HG03135 (cell line): Measurements from ENCODE around the gene UNK.

ENCODE experiments used
- ATAC-seq: cut with Tn5 transposase; IDR thresholded peaks from one replicate; pipeline ENCODE4 v1.9.1; 2021; ENCODE audit warnings: mild to moderate bottlenecking, moderate library complexity; ENCODE audit not compliant: unreplicated experiment

Gene UNK, protein sequence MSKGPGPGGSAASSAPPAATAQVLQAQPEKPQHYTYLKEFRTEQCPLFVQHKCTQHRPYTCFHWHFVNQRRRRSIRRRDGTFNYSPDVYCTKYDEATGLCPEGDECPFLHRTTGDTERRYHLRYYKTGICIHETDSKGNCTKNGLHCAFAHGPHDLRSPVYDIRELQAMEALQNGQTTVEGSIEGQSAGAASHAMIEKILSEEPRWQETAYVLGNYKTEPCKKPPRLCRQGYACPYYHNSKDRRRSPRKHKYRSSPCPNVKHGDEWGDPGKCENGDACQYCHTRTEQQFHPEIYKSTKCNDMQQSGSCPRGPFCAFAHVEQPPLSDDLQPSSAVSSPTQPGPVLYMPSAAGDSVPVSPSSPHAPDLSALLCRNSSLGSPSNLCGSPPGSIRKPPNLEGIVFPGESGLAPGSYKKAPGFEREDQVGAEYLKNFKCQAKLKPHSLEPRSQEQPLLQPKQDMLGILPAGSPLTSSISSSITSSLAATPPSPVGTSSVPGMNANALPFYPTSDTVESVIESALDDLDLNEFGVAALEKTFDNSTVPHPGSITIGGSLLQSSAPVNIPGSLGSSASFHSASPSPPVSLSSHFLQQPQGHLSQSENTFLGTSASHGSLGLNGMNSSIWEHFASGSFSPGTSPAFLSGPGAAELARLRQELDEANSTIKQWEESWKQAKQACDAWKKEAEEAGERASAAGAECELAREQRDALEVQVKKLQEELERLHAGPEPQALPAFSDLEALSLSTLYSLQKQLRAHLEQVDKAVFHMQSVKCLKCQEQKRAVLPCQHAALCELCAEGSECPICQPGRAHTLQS

DNA sequence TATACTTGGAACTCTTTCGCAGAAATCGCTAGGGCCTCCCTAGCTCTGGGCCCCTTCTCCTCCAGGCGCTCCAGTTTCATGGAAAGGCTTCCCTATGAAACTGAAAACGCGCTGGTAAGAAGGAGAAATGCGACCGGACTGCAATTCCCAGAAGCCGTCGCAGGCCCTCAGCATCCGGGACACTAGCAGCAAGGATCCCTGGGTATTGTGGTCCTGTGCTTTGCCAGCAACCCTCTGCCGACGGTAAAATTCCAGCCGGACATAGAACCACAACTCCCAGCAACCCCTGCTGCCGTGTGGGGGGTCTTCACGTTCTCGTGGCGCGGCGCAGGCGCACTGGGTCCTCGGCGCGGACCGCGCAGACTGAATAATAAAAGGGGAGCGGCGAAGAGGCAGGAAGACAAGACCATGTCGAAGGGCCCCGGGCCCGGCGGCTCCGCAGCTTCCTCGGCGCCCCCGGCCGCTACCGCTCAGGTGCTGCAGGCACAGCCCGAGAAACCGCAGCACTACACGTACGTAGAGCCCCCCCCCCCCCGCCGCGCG lies at the start of gene UNK:
TSS of gene UNK (plus strand) at position 334 of the 543 bp plus-strand sequence. CDS start at position 409, 75 bp downstream.
- ATAC-seq, result peak; percentile 59

DNA sequence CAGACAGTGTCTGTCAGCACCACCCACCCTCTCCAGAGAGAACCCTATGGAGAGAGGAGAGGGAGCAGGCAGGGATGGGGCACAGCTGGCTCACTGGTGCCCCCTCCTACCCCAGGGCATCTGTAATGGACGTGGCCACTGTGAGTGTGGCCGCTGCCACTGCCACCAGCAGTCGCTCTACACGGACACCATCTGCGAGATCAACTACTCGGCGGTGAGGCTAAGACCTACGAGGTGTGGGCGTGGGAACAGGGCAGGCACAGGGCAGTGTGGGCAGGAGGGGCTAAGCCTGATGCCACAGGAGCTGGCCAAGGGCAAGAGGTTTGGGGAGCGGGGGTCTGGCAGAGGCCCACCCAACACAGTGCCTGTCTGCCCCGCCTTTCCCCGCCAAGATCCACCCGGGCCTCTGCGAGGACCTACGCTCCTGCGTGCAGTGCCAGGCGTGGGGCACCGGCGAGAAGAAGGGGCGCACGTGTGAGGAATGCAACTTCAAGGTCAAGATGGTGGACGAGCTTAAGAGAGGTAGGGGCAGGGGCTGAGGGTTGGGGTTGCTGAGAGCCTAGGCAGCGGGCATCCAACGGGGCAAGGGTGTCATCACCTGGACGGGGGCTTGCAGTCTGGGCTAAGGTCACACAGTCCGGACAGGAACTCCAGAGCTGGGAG lies 48.3 kb upstream of the UNK start:
- ATAC-seq, result no peak

DNA sequence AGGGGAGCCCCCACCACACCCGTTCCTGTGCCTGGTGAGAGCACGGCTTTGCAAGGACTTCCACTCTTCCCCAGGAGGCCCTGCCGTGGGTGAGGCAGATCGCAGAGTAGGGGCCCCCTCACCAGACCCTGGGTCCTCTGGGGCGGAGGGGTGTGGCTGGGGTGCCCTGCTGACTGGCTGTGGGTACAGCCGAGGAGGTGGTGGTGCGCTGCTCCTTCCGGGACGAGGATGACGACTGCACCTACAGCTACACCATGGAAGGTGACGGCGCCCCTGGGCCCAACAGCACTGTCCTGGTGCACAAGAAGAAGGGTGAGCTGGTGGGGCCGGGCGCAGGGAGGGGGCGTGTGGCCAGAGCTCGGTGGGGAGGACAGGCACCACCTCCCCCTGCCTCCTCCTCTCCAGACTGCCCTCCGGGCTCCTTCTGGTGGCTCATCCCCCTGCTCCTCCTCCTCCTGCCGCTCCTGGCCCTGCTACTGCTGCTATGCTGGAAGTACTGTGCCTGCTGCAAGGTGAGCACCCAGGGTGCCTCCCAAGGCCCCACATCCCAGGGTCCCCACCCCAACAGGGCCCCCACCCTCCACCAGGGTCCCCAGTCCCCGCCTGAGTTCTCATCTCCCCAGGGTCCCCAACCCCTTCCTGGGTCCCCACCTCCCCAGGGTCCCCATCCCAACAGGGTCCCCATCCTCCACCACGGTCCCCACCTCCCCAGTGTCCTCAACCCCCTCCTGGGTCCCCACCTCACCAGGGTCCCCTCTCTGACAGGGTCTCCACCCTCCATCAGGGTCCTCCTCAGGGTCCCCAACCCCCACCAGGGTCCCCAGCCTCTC lies 47.3 kb upstream of the UNK start:
- ATAC-seq, result no peak

DNA sequence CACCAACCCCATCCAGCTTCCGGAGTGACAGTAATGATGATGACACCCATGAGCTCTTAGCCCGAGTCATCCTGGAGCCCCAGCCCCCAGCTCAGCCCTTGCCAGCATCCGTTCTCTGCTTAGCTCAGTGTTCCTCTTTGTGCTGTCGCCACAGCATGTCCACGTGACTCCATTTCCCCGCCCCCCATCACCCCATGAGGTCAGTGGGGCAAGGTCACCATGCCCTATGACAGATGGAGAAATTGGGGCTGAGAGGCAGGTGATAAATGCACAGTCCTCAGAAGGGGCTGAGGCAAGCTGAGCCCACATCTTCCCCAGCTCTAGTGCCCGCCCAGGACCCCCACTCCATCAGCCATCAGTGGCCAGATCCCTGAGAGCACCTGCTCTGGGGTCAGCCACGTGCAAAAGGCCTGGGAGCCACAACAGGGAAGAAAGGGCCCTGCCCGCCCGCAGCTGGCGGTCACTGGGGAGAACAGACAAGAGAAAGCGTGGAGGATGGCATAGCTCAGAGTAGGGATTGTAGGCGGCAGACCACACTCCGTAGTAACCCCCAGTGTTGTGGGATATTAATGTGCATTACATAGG lies 46.3 kb upstream of the UNK start:
- no peak for ATAC-seq

DNA sequence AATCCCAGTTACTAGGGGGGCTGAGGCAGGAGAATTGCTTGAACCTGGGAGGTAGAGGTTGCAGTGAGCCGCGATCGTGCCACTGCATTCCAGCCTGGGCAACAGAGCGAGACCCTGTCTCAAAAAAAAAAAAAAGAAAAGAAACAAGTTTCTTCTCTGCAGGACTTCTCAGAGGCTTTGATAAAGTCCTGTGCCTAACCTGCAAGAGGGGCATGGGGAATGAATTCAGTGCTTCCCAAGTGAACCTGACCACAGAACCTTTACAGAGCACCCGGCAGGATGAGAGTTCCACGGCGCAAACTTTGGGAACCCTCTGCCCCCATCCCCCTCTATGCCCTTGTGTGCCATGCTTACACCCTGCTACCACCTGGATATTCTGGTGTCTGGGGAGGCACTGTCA lies 45.4 kb upstream of the UNK start:
- ATAC-seq, result no peak

DNA sequence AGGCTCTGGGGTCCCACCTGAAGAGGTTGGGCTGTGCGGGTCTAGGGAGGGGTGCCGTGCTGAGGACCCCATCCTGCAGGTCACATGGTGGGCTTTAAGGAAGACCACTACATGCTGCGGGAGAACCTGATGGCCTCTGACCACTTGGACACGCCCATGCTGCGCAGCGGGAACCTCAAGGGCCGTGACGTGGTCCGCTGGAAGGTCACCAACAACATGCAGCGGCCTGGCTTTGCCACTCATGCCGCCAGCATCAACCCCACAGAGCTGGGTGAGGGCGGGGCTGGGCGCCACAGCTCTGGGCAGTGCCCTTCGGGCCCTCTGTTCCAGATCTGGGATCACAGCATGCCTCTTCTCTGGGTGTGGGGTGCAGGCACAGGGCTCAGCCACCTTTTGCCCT lies 44.8 kb upstream of the UNK start:
- ATAC-seq, result no peak

DNA sequence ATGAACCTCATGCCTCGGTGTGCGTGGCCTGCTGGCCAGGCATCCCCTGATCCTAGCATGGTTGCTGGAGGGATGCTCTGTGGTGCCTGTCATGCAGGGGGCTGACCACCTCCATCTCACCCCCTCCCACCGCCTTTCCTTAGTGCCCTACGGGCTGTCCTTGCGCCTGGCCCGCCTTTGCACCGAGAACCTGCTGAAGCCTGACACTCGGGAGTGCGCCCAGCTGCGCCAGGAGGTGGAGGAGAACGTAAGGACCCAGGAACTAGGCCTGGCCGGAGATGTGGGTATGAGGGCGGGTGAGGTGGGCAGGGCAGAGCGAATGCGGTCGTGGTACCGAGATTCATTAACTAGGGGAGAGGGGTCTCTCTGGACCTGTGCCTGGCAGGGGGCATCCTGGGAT lies 44.4 kb upstream of the UNK start:
- ATAC-seq, result no peak

DNA sequence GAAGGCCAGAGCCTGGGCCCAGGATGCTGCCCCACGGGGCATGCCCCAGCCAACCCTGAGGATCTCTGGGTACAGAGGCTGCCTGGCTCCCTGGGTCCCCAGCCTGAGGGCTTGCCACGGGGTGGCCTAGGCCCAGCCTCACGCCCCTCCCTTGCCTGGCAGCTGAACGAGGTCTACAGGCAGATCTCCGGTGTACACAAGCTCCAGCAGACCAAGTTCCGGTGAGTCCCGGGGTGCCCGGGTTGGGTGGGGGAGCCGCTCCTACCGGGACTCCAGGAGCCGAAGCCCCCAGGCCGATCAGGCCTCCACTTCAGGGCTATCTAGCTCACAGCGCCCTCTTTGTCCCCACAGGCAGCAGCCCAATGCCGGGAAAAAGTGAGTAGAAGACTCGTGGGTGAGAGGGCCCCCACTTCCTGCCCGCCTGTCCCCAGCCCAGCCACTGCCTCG lies 44.0 kb upstream of the UNK start:
- ATAC-seq, result no peak

DNA sequence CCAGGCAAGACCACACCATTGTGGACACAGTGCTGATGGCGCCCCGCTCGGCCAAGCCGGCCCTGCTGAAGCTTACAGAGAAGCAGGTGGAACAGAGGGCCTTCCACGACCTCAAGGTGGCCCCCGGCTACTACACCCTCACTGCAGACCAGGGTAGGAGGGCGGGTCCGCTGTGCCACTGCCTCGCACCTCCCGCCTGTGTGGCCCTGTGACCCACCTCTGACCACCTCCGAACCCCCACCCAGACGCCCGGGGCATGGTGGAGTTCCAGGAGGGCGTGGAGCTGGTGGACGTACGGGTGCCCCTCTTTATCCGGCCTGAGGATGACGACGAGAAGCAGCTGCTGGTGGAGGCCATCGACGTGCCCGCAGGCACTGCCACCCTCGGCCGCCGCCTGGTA lies 42.3 kb upstream of the UNK start:
- ATAC-seq, result no peak

DNA sequence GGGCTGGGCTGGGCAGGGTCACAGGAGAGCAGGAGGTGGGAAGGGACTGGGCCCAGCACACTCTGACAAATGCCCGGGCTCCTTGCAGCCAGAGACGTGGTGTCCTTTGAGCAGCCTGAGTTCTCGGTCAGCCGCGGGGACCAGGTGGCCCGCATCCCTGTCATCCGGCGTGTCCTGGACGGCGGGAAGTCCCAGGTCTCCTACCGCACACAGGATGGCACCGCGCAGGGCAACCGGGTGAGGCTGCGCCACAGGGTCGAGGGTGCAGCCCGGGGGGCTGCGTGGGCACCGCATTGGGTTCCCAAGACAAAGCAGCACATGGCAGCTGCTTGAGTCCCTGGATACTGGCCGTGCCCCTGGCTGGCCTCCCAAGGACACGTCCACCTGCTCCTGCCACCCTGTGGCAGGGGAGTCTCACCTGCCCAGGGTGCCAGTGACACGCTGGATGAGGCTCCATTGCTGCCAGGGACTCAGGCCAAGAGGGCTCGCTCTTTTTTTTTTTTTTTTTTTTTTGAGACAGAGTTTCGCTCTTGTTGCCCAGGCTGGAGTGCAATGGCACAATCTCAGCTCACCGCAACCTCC lies 40.9 kb upstream of the UNK start:
- no peak for ATAC-seq

DNA sequence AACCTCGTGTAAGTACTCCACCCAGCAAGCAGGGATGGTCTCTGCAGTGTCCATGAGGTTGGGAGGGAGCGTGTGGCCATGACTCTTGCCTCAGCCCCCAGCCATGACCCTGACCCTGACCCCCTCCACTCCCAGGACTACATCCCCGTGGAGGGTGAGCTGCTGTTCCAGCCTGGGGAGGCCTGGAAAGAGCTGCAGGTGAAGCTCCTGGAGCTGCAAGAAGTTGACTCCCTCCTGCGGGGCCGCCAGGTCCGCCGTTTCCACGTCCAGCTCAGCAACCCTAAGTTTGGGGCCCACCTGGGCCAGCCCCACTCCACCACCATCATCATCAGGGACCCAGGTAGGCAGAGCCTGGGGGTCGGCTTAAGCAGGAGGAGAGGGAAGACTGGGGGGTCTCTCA lies 35.9 kb upstream of the UNK start:
- no peak for ATAC-seq

DNA sequence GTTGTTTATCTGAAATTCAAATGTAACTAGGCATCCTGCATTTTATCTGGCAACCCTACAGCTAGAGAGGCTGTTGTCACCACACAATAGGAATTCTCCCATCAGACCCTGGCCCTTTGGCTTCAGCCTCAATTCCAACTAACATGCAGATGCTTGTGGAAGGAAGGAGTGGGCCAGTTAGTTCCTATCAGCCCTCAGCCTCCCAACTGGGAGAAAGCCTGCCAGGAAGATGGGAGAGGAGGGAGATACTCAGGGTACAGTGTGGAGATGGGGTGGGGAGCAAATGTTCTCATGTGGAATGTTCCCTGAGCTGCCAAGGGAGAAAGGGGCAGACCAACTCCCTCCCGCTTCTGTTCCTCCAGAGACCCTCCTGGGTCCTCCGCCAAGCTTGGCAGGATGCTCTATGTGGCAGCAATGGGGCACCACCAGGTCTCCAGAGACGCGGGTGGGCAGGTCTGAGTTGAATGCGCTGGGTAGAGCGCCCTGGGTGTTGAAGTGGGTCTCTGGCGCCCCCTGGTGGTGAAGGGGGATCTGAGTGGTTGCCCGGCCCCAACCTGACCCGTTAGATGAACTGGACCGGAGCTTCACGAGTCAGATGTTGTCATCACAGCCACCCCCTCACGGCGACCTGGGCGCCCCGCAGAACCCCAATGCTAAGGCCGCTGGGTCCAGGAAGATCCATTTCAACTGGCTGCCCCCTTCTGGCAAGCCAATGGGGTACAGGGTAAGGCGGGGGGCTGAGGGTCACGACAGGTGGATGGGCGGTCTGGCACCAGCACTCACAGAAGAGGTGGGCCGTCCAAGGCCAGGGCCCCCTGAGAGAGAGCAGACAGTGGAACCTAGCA lies 34.8 kb upstream of the UNK start:
- ATAC-seq, result peak; percentile 46

DNA sequence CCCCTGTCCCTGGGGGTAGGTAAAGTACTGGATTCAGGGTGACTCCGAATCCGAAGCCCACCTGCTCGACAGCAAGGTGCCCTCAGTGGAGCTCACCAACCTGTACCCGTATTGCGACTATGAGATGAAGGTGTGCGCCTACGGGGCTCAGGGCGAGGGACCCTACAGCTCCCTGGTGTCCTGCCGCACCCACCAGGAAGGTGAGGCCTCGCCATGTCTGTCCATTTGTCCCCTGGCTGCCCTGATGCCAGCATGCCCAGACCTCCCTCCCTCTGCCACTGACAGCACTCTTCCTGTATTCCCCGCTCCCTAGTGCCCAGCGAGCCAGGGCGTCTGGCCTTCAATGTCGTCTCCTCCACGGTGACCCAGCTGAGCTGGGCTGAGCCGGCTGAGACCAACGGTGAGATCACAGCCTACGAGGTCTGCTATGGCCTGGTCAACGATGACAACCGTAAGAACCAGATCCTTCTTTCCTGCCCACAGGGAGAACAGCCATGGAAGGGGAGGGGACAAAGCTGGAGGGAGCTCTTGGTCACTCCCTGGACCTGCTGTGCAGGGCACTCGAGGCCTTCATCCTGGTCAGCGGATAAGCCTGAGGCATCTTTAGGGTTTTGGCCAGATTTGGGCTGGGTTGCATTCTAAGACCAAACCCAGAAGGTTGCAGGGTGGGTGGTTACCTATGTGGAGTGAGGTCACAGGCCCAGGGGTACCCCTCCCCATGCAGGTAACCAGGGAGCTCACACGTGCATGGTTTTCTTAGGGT lies 33.8 kb upstream of the UNK start:
- ATAC-seq, result no peak

DNA sequence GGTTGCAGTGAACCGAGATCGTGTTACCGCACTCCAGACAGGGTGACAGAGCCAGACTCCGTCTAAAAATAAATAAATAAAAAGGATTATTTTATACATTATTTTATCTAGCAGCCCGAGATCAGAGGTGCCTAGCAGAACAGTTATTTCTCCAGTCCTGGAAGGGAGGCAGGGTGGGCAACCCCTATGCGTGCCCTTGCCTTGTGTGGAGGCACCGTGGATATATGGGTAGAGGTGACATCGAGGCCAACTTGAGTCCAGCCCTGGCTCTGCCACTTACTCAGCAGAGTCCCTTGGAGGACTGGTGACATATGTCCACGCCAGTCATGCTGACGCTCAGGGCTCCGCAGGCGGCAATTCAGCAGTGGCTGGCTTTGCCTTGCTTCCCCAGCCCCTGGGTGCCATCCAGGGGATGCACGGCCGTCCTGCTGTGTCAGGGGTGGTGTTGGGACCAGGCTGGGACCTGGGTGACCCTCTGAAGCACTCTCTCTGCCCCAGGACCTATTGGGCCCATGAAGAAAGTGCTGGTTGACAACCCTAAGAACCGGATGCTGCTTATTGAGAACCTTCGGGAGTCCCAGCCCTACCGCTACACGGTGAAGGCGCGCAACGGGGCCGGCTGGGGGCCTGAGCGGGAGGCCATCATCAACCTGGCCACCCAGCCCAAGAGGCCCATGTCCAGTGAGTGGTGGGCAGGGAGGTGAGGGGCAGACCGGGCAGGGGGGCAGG lies 32.8 kb upstream of the UNK start:
- no peak for ATAC-seq

DNA sequence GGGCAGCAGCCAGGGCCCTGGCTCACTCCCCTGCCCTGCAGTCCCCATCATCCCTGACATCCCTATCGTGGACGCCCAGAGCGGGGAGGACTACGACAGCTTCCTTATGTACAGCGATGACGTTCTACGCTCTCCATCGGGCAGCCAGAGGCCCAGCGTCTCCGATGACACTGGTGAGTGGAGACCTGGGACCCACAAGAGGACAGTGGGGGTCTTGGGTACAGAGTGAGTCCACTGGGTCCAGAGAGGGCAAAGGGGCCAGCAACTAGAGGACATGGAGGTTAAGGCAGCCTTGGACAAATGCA lies 32.2 kb upstream of the UNK start:
- no peak for ATAC-seq

DNA sequence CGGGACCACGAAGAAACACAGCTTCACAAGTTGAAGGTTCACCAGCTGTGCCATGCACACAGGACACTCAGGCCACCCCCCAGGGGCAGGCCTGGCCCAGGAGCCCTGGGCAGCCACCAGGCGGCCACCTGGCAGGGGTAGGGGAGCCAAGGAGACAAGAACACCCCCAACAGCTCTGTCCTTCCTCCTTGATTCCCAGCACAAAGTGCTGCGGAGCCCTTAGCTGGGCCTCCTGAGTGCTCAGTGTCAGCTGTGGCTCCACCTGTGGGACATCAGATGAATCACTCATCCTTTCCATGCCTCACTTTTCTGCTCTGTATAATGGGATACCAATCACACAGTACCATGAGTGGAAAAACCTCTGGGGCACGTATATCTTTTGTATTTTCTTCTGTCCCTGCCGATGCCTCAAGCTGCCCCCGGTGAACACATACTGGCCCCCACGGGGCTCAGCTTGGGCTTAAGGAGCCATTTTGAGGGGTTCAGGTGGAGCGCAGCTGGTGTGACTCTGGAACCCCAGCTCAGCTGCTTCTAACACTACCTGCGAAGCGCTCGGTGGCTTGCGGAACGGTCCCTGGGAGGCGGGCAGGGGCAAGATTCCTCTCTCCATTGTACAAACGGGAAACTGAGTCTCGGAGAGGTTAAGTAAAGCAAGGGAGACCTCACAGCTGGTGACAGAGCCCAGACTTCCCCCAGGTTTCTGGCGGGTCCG lies 31.6 kb upstream of the UNK start:
- no peak for ATAC-seq
